HEK293T (cell line): ENCODE data around the gene DOK5.

Source experiments
- ARNT ChIP-seq: fragments of 450-650 bp; IDR thresholded peaks from 2 replicates; pipeline ENCODE4 v1.6.1; 2017; ENCODE audit warnings: mild to moderate bottlenecking
- FOXA1 ChIP-seq: fragments of 450-650 bp; IDR thresholded peaks from 2 replicates; pipeline ENCODE4 v1.6.1; 2016; ENCODE audit warnings: mild to moderate bottlenecking
- FOXM1 ChIP-seq: fragments of 450-650 bp; IDR thresholded peaks from 2 replicates; pipeline ENCODE4 v1.6.1; 2017; ENCODE audit warnings: mild to moderate bottlenecking, borderline replicate concordance
- NFRKB ChIP-seq: fragments of 450-650 bp; IDR thresholded peaks from 2 replicates; pipeline ENCODE4 v1.6.1; 2016; ENCODE audit warnings: mild to moderate bottlenecking, moderate library complexity
- PKNOX1 ChIP-seq: fragments of 450-650 bp; IDR thresholded peaks from 2 replicates; pipeline ENCODE4 v1.6.1; 2016
- SP1 ChIP-seq: fragments of 450-650 bp; IDR thresholded peaks from 2 replicates; pipeline ENCODE4 v1.6.1; 2017
- ZNF384 ChIP-seq: fragments of 450-650 bp; IDR thresholded peaks from 2 replicates; pipeline ENCODE4 v1.6.1; 2016

- TF ChIP-seq FOXM1: no peak
- TF ChIP-seq SP1: no peak
- no peak for TF ChIP-seq PKNOX1
- TF ChIP-seq FOXA1: no peak
- TF ChIP-seq NFRKB: no peak
- TF ChIP-seq ZNF384: no peak
- TF ChIP-seq ARNT: no peak
These were observed 101.1 kb downstream of the DOK5 start for GRCh38 chr20:54576518-54576917.
